LNCaP clone FGC (cell line): ENCODE data around the gene REPS2.

Experiments used
- DNase-seq: peaks from one replicate; pipeline ENCODE4 v3.0.0-alpha.2; 2011; ENCODE audit warnings: low read depth
- H3K4me3 ChIP-seq: 2 replicates; pipeline ENCODE4 v1.5.1; 2011; ENCODE audit warnings: mild to moderate bottlenecking, low read depth, low read length, control low read depth
- CTCF ChIP-seq: IDR thresholded peaks from 2 replicates; pipeline ENCODE4 v1.5.1; 2012; ENCODE audit warnings: mild to moderate bottlenecking; ENCODE audit not compliant: control insufficient read depth, insufficient read depth; ENCODE audit errors: extremely low read depth

Gene REPS2

GRCh38 chrX:17185431-17185830 is 239.0 kb downstream of the REPS2 start:
- H3K4me3 ChIP-seq: no peak overlapping the region
- no peak for DNase-seq
- no peak for TF ChIP-seq CTCF

GRCh38 chrX:17187136-17187756 is 240.8 kb downstream of the REPS2 start:
- no peak for TF ChIP-seq CTCF
- H3K4me3 ChIP-seq: no peak overlapping the region
- DNase-seq: no peak

GRCh38 chrX:17192106-17192505 is 245.6 kb downstream of the REPS2 start:
- no peak overlapping the region for H3K4me3 ChIP-seq
- TF ChIP-seq CTCF: no peak
- DNase-seq: no peak
